Prostate gland (tissue), 2 donors: Measurements from ENCODE around the gene MCAM. TPM values are rescaled to one million over a fixed set of nuclear protein-coding genes. Genes with fewer than 3 reads are reported as not detected.

Experiments used
- DNase-seq: peaks from one replicate; pipeline ENCODE4 v3.0.0-alpha.2; 2019; ENCODE audit warnings: low spot score
- H3K27ac ChIP-seq, 2 donors: fragments of 200-600 bp; sonication (generic); 2 replicates each; pipeline ENCODE4 v1.5.1; 2017 to 2019
- H3K27me3 ChIP-seq: fragments of 200-600 bp; sonication (generic); replicated peaks from 2 replicates; pipeline ENCODE4 v1.5.1; 2019; ENCODE audit not compliant: insufficient read depth
- H3K36me3 ChIP-seq, 2 donors: fragments of 200-600 bp; sonication (generic); 1 replicate in 1 of 2; 2 replicates in 1 of 2; pipeline versions ENCODE4 v1.5.1 to v1.8.1; 2017 to 2019
- H3K4me1 ChIP-seq: fragments of 200-600 bp; sonication (generic); replicated peaks from 2 replicates; pipeline ENCODE4 v1.5.1; 2019
- H3K4me3 ChIP-seq, 2 donors: fragments of 200-600 bp; sonication (generic); 2 replicates each; pipeline ENCODE4 v1.5.1; 2017 to 2019
- H3K9me3 ChIP-seq: fragments of 200-600 bp; sonication (generic); 2 replicates; pipeline ENCODE4 v1.5.1; 2017
- POLR2A ChIP-seq: fragments of 450-650 bp; IDR thresholded peaks from one replicate; pipeline ENCODE4 v1.6.1; 2016; ENCODE audit warnings: antibody characterized with exemption, mild to moderate bottlenecking
- POLR2AphosphoS5 ChIP-seq: sonication (generic); formaldehyde crosslinking; IDR thresholded peaks from one replicate; pipeline ENCODE4 v1.6.1; 2017; ENCODE audit warnings: antibody characterized with exemption
- WGBS: methylation state at CpG from one replicate; pipeline ENCODE4 v1.1.5; 2018; 5-methylcytosine and 5-hydroxymethylcytosine counted together
- intact Hi-C: fragments of 100-400 bp; cut with DNase I; formaldehyde crosslinking; loops from one replicate; pipeline ENCODE4 v1.14.2; 2022
- total RNA-seq, 2 donors: library from RNA; depleted of rRNA; stranded (reverse); fragments of >200 nt; gene quantifications; one replicate each; pipeline ENCODE4 v1.1.0, GENCODE V29; 2016
- TF ChIP-seq, protein P1 (sequence below), 4 experiments: fragments of 200-600 bp in 2 of 4; fragments of 450-650 bp in 2 of 4; sonication (generic) in 2 of 4; IDR thresholded peaks; 1 replicate in 3 of 4; 2 replicates in 1 of 4; pipeline ENCODE4 v1.5.1; 2016 to 2019; ENCODE audit warnings: antibody characterized with exemption in 4 of 4, mild to moderate bottlenecking in 2 of 4, moderate library complexity in 2 of 4

Gene MCAM
- total RNA-seq, 2 donors from 2014 or later: 156 to 292 TPM

DNA sequence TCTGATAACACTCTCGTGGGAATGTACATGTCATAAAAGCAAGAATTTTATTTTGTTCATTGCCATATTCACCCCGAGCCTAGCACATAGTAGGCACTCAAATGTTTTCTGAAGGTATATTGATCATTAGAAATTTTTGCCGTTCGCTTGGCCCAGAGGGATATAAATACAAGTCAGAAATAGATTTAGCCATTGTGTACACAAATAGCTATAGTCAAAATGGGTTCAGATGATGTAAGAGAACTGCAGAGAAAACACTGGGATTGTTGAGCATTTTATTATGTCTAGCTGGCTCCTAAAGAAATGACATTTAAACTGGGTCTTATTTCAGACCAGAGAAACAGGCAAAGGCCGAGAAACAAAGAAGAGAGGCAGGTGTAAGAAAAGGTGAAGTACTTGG is 49.3 kb downstream of the MCAM start:
- no peak for DNase-seq
- no peak for TF ChIP-seq POLR2AphosphoS5
- TF ChIP-seq, protein P1, sequence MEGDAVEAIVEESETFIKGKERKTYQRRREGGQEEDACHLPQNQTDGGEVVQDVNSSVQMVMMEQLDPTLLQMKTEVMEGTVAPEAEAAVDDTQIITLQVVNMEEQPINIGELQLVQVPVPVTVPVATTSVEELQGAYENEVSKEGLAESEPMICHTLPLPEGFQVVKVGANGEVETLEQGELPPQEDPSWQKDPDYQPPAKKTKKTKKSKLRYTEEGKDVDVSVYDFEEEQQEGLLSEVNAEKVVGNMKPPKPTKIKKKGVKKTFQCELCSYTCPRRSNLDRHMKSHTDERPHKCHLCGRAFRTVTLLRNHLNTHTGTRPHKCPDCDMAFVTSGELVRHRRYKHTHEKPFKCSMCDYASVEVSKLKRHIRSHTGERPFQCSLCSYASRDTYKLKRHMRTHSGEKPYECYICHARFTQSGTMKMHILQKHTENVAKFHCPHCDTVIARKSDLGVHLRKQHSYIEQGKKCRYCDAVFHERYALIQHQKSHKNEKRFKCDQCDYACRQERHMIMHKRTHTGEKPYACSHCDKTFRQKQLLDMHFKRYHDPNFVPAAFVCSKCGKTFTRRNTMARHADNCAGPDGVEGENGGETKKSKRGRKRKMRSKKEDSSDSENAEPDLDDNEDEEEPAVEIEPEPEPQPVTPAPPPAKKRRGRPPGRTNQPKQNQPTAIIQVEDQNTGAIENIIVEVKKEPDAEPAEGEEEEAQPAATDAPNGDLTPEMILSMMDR (IDR thresholded peaks at IDR 0.05): no peak
- no peak for TF ChIP-seq POLR2A
- no peaks in the 10 kb centered on the region for H3K9me3 ChIP-seq
- 70% methylated on average over 5 of the region's 5 CpGs for WGBS
- H3K27me3 ChIP-seq: no peaks in the 10 kb centered on the region
- intact Hi-C loops: no loop called here
- no peak overlapping the region for H3K4me3 ChIP-seq
- H3K4me1 ChIP-seq: no peaks in the 10 kb centered on the region
- H3K27ac ChIP-seq: no peak overlapping the region
- H3K36me3 ChIP-seq: no peaks in the 10 kb centered on the region

DNA sequence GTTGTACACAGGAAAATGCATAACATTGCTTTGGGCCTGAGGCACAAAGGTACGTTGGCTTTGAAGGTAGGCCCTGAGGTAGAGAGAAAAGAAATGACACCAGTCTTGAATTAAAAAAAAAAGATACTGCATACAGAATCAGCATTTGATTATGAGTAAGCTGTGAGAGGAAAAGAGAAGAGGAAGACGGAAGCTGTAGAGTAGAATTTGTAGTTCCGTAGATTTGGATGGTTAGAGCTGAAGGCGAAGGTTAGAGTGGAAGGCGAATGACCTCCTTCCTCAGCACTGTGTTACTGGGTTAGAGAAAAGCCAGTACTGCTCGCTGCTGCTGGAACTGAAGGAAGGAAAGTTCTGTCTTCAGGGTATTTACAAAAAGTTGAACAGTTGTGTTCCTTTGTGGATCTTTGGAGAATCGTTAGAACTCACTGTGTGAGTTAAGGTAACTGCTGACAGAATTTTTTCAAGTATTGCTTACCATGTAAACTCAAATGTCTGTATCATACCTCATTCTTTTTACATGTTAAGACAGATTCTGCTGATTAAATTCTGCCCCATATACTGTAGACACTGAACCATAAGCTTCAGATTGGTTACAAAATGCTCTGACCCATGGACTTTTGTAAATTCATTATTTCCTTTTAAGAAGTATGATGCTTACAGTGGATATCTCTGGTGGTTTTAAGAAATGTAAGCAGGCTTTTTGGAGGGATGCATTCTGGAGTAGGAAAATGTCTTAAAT is 50.2 kb downstream of the MCAM start:
- DNase-seq: no peak
- H3K27ac ChIP-seq: no peak overlapping the region
- no peaks in the 10 kb centered on the region for H3K36me3 ChIP-seq
- no peaks in the 10 kb centered on the region for H3K27me3 ChIP-seq
- no peaks in the 10 kb centered on the region for H3K9me3 ChIP-seq
- TF ChIP-seq POLR2AphosphoS5 (no peak), POLR2A (no peak)
- TF ChIP-seq, protein P1 (IDR thresholded peaks at IDR 0.05): no peak
- H3K4me1 ChIP-seq: no peaks in the 10 kb centered on the region
- H3K4me3 ChIP-seq: no peak overlapping the region
- intact Hi-C loops: no loop called here
- WGBS: 84% methylated on average over 7 of the region's 7 CpGs

DNA sequence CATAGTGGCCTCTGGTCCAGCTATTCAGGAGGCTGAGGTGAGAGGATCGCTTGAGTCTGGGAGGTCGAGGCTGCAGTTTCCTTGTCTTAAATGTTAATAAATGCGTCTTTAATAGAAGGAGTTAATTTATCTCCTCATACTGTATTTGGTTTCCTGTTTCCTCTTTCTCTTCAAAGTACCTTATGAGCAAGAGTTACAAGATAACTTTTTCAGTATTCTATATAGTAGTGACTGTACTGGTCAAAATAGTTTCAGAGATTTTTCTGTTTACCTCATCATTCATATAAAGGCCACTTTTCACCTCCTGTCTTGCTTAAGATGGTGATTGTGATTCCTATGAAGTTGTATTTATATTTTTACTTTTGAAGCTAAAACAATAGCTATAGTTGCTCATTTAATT is 50.9 kb downstream of the MCAM start:
- Histone ChIP-seq H3K9me3 (no peaks in the 10 kb centered on the region), H3K27ac (no peak overlapping the region), H3K4me1 (no peaks in the 10 kb centered on the region), H3K36me3 (no peaks in the 10 kb centered on the region), H3K4me3 (no peak overlapping the region), H3K27me3 (no peaks in the 10 kb centered on the region)
- TF ChIP-seq POLR2AphosphoS5 (no peak), POLR2A (no peak)
- TF ChIP-seq, protein P1 (IDR thresholded peaks at IDR 0.05): no peak
- intact Hi-C loops: no loop called here
- no peak for DNase-seq
- WGBS: 88% methylated on average over 3 of the region's 3 CpGs

DNA sequence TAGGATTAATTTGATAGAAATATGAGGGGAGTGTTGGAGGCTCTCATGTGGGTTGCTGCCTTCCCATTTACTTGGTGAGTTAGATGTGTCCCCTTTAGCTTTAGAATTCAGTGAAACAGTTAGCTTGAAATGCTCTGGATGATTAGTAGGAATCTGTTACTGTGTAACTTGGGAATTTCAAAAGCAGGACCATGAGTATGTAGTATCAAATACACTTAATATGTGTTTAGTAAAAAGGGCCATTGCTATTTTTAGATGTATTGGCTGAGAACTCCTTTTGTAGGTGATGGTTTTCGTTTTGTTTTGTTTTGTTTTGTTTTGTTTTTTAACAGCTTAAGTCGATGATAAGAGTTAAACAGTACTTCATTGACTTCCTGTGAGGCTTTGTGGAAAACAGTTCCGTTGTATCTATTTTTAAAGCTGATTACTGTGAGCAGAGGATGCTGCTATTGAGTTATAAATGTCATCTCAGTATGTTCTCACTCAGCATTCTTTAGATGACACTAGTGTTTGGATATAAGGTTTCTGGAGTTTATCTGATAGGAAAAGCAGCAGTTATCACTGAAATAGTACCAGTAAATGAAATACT is 53.5 kb downstream of the MCAM start:
- H3K4me1 ChIP-seq: no peaks in the 10 kb centered on the region
- H3K9me3 ChIP-seq: no peaks in the 10 kb centered on the region
- TF ChIP-seq POLR2A (no peak), POLR2AphosphoS5 (no peak)
- TF ChIP-seq, protein P1 (IDR thresholded peaks at IDR 0.05): no peak
- WGBS: 41% methylated on average over 3 of the region's 3 CpGs
- no peak overlapping the region for H3K27ac ChIP-seq
- H3K4me3 ChIP-seq: no peak overlapping the region
- H3K27me3 ChIP-seq: no peaks in the 10 kb centered on the region
- no peak for DNase-seq
- intact Hi-C loops: no loop called here
- H3K36me3 ChIP-seq: no peaks in the 10 kb centered on the region
